NCI-H446 treated with DMSO at 0.1 percent for 48 hours (cell line): Measurements from ENCODE around the gene DIAPH1.

Experiments
- DNase-seq: peaks from one replicate; lab custom pipeline; 2025; lab: John Stamatoyannopoulos, UW

The DIAPH1 gene

GRCh38 chr5:141560725-141561483 is 57.9 kb downstream of the DIAPH1 start:
- peak; percentile 96 for DNase-seq

- DNase-seq, result peak; percentile 55
Observed at GRCh38 chr5:141560151-141560550, 58.6 kb downstream of the DIAPH1 start.

GRCh38 chr5:141559461-141559860 is 59.3 kb downstream of the DIAPH1 start:
- no peak for DNase-seq

GRCh38 chr5:141558150-141558549 is 60.6 kb downstream of the DIAPH1 start:
- DNase-seq, result no peak

GRCh38 chr5:141557681-141558136 is 61.1 kb downstream of the DIAPH1 start:
- DNase-seq, result peak; percentile 85

GRCh38 chr5:141547921-141548320 is 70.9 kb downstream of the DIAPH1 start:
- DNase-seq, result no peak

- DNase-seq, result no peak
Observed at GRCh38 chr5:141547488-141547887, 71.3 kb downstream of the DIAPH1 start.

GRCh38 chr5:141543053-141543452 is 75.7 kb downstream of the DIAPH1 start:
- DNase-seq, result no peak

GRCh38 chr5:141534492-141535213 is 84.1 kb downstream of the DIAPH1 start:
- DNase-seq, result no peak

- no peak for DNase-seq
Observed at GRCh38 chr5:141533897-141534296, 84.9 kb downstream of the DIAPH1 start.

- DNase-seq, result no peak
Observed at GRCh38 chr5:141532726-141533125, 86.1 kb downstream of the DIAPH1 start.

- DNase-seq, result no peak
Observed at GRCh38 chr5:141529873-141530272, 88.9 kb downstream of the DIAPH1 start.

GRCh38 chr5:141529002-141529401 is 89.8 kb downstream of the DIAPH1 start:
- DNase-seq, result peak; percentile 85

- peak; percentile 84 for DNase-seq
Observed at GRCh38 chr5:141528291-141528984, 90.4 kb downstream of the DIAPH1 start.

- DNase-seq, result no peak
Observed at GRCh38 chr5:141527426-141527825, 91.4 kb downstream of the DIAPH1 start.

- no peak for DNase-seq
Observed at GRCh38 chr5:141525653-141526052, 93.1 kb downstream of the DIAPH1 start.

GRCh38 chr5:141524604-141525597 is 93.9 kb downstream of the DIAPH1 start:
- DNase-seq, result peak; percentile 93

- no peak for DNase-seq
Observed at GRCh38 chr5:141523991-141524390, 94.8 kb downstream of the DIAPH1 start.

- no peak for DNase-seq
Observed at GRCh38 chr5:141522301-141522700, 96.5 kb downstream of the DIAPH1 start.

GRCh38 chr5:141521244-141521781 is 97.5 kb downstream of the DIAPH1 start:
- DNase-seq, result peak; percentile 56
